Neural progenitor cell (in vitro differentiated cells): ENCODE measurements around the gene EMP2. TPM values are rescaled to one million over a fixed set of nuclear protein-coding genes. Genes with fewer than 3 reads are reported as not detected.

Experiments used
- DNase-seq: peaks from one replicate; pipeline ENCODE4 v3.0.0-alpha.2; 2016; ENCODE audit warnings: low spot score
- H2AFZ ChIP-seq: fragments of 200-600 bp; sonication (generic); replicated peaks from 2 replicates; pipeline ENCODE4 v1.6.1; 2016; ENCODE audit warnings: antibody characterized with exemption
- H3F3A ChIP-seq: fragments of 200-600 bp; sonication (generic); 2 replicates; pipeline ENCODE4 v1.6.1; 2016; ENCODE audit warnings: antibody characterized with exemption, low read depth
- H3K27ac ChIP-seq: fragments of 200-600 bp; sonication (generic); 2 replicates; pipeline ENCODE4 v1.5.1; 2016; ENCODE audit warnings: mild to moderate bottlenecking
- H3K27me3 ChIP-seq: fragments of 200-600 bp; sonication (generic); 2 replicates; pipeline ENCODE4 v1.6.1; 2016; ENCODE audit warnings: mild to moderate bottlenecking, moderate library complexity
- H3K36me3 ChIP-seq: fragments of 200-600 bp; sonication (generic); 2 replicates; pipeline ENCODE4 v1.5.1; 2016
- H3K4me1 ChIP-seq: fragments of 200-600 bp; sonication (generic); 2 replicates; pipeline ENCODE4 v1.6.1; 2016; ENCODE audit warnings: mixed run types
- H3K4me2 ChIP-seq: fragments of 200-600 bp; sonication (generic); 2 replicates; pipeline ENCODE4 v1.6.1; 2016
- H3K4me3 ChIP-seq: fragments of 200-600 bp; sonication (generic); 2 replicates; pipeline ENCODE4 v1.5.1; 2016
- H3K79me2 ChIP-seq: fragments of 200-600 bp; sonication (generic); 2 replicates; pipeline ENCODE4 v1.6.1; 2016; ENCODE audit warnings: low read depth
- H3K9ac ChIP-seq: fragments of 200-600 bp; sonication (generic); 2 replicates; pipeline ENCODE4 v1.6.1; 2016
- H3K9me3 ChIP-seq: fragments of 200-600 bp; sonication (generic); 2 replicates; pipeline ENCODE4 v1.5.1; 2016; ENCODE audit warnings: low read depth
- H4K20me1 ChIP-seq: fragments of 200-600 bp; sonication (generic); 2 replicates; pipeline ENCODE4 v1.6.1; 2016; ENCODE audit warnings: low read depth
- H3K27ac Mint-ChIP-seq: 3 replicates; pipeline ENCODE4 v1.8.0; 2021; ENCODE audit warnings: mixed read lengths
- H3K27me3 Mint-ChIP-seq: 2 replicates; pipeline ENCODE4 v1.8.0; 2022; ENCODE audit warnings: low read depth, mild to moderate bottlenecking, inconsistent platforms, moderate library complexity, mixed read lengths; ENCODE audit not compliant: insufficient read depth
- H3K36me3 Mint-ChIP-seq: 3 replicates; pipeline ENCODE4 v1.8.0; 2021; ENCODE audit warnings: mixed read lengths
- H3K4me1 Mint-ChIP-seq: 3 replicates; pipeline ENCODE4 v1.8.0; 2021; ENCODE audit warnings: mixed read lengths
- H3K4me3 Mint-ChIP-seq: 3 replicates; pipeline ENCODE4 v1.8.0; 2021; ENCODE audit warnings: mild to moderate bottlenecking, moderate library complexity, mixed read lengths
- H3K9me3 Mint-ChIP-seq: 3 replicates; pipeline ENCODE4 v1.8.0; 2020; ENCODE audit warnings: mixed read lengths
- CTCF ChIP-seq: fragments of 200-600 bp; sonication (generic); IDR thresholded peaks from 2 replicates; pipeline ENCODE4 v1.5.1; 2017; ENCODE audit warnings: antibody characterized with exemption, mild to moderate bottlenecking
- EZH2 ChIP-seq: fragments of 200-600 bp; sonication (generic); IDR thresholded peaks from 2 replicates; pipeline ENCODE4 v1.6.1; 2017; ENCODE audit warnings: antibody characterized with exemption, mild to moderate bottlenecking, moderate library complexity
- EZH2phosphoT487 ChIP-seq: fragments of 200-600 bp; sonication (generic); IDR thresholded peaks from 2 replicates; pipeline ENCODE4 v1.6.1; 2017; ENCODE audit warnings: antibody characterized with exemption
- total RNA-seq: library from RNA; depleted of rRNA; stranded (reverse); fragments of >200 nt; gene quantifications from 2 replicates; pipeline ENCODE4 v1.2.3, GENCODE V29; 2015; ENCODE audit warnings: low replicate concordance

EMP2 gene
- total RNA-seq, 1 donor from 2014 or later: 15.8 TPM

- Histone ChIP-seq H4K20me1 (no peaks in the 10 kb centered on the region), H3K4me2 (no peak overlapping the region), H3K27me3 (no peaks in the 10 kb centered on the region), H3K79me2 (no peaks in the 10 kb centered on the region), H3K27ac (no peak overlapping the region), H3K4me3 (no peak overlapping the region), H3K4me1 (no peaks in the 10 kb centered on the region), H3K9me3 (no peaks in the 10 kb centered on the region), H3K9ac (no peak overlapping the region), H3F3A (no peaks in the 10 kb centered on the region), H2AFZ (no peak overlapping the region), H3K36me3 (no peaks in the 10 kb centered on the region)
- Mint-ChIP-seq H3K27me3 (peaks cover 2% of the 10 kb centered on the region), H3K4me1 (peaks cover 2% of the 10 kb centered on the region), H3K27ac (no peak overlapping the region), H3K4me3 (no peak overlapping the region), H3K9me3 (peaks cover 9% of the 10 kb centered on the region), H3K36me3 (peaks cover 4% of the 10 kb centered on the region)
- no peak for TF ChIP-seq CTCF
- no peak for TF ChIP-seq EZH2
- no peak for TF ChIP-seq EZH2phosphoT487
- no peak for DNase-seq
Observed at GRCh38 chr16:10569621-10570020, 10.8 kb downstream of the EMP2 start.

GRCh38 chr16:10566613-10567012, 13.8 kb downstream of the EMP2 start:
- no peak overlapping the region for H3K27ac ChIP-seq
- peaks cover 4% of the 10 kb centered on the region for H3K9me3 ChIP-seq
- Mint-ChIP-seq H3K9me3 (peaks cover 23% of the 10 kb centered on the region), H3K4me1 (peaks cover 2% of the 10 kb centered on the region), H3K27ac (no peak overlapping the region), H3K27me3 (peaks cover 2% of the 10 kb centered on the region), H3K36me3 (peaks cover 15% of the 10 kb centered on the region), H3K4me3 (no peak overlapping the region)
- H3K4me2 ChIP-seq: no peak overlapping the region
- DNase-seq: no peak
- H3K4me1 ChIP-seq: no peaks in the 10 kb centered on the region
- H3F3A ChIP-seq: no peaks in the 10 kb centered on the region
- no peaks in the 10 kb centered on the region for H3K79me2 ChIP-seq
- H2AFZ ChIP-seq: no peak overlapping the region
- TF ChIP-seq CTCF (peak; percentile 18), EZH2 (no peak)
- H3K36me3 ChIP-seq: no peaks in the 10 kb centered on the region
- no peak overlapping the region for H3K4me3 ChIP-seq
- no peak overlapping the region for H3K9ac ChIP-seq
- H3K27me3 ChIP-seq: no peaks in the 10 kb centered on the region
- H4K20me1 ChIP-seq: no peaks in the 10 kb centered on the region

GRCh38 chr16:10565167-10565566, 15.2 kb downstream of the EMP2 start:
- Histone ChIP-seq H3K9ac (no peak overlapping the region), H3K27me3 (no peaks in the 10 kb centered on the region), H4K20me1 (no peaks in the 10 kb centered on the region), H3K79me2 (no peaks in the 10 kb centered on the region), H3K27ac (no peak overlapping the region), H3K4me1 (no peaks in the 10 kb centered on the region), H3K4me3 (no peak overlapping the region), H3K9me3 (peaks cover 4% of the 10 kb centered on the region), H3F3A (no peaks in the 10 kb centered on the region), H3K4me2 (no peak overlapping the region), H2AFZ (no peak overlapping the region), H3K36me3 (no peaks in the 10 kb centered on the region)
- H3K27me3 Mint-ChIP-seq: peaks cover 4% of the 10 kb centered on the region
- H3K36me3 Mint-ChIP-seq: peaks cover 19% of the 10 kb centered on the region
- no peak overlapping the region for H3K4me3 Mint-ChIP-seq
- DNase-seq: no peak
- TF ChIP-seq EZH2: no peak
- TF ChIP-seq EZH2phosphoT487: no peak
- no peak for TF ChIP-seq CTCF
- no peak overlapping the region for H3K27ac Mint-ChIP-seq
- H3K9me3 Mint-ChIP-seq: peaks cover 28% of the 10 kb centered on the region
- H3K4me1 Mint-ChIP-seq: peaks cover 2% of the 10 kb centered on the region
